Stimulated activated CD8-positive, alpha-beta memory T cell treated with anti-CD3 and anti-CD28 coated beads, Interleukin-4, amount 100 ng/mL, for 24 hours (primary cell): ENCODE data around the gene ZC3H13.
A peak's percentile ranks its signal among the peaks of the same experiment; 100 is the strongest.

ENCODE experiments used
- DNase-seq: peaks from one replicate; pipeline ENCODE4 v3.0.0-alpha.2; 2020; ENCODE audit warnings: low read depth

The ZC3H13 gene

GRCh38 chr13:45940061-45940460, 112.5 kb downstream of the ZC3H13 start:
- no peak for DNase-seq

- no peak for DNase-seq
These were observed 115.9 kb downstream of the ZC3H13 start for GRCh38 chr13:45936621-45937020.

- no peak for DNase-seq
These were observed 118.3 kb downstream of the ZC3H13 start for GRCh38 chr13:45934283-45934682.

GRCh38 chr13:45933203-45933908, 119.2 kb downstream of the ZC3H13 start:
- DNase-seq, result peak; percentile 4

GRCh38 chr13:45932676-45933075, 119.9 kb downstream of the ZC3H13 start:
- DNase-seq, result no peak

- DNase-seq, result no peak
These were observed 120.4 kb downstream of the ZC3H13 start for GRCh38 chr13:45932172-45932571.

GRCh38 chr13:45931211-45931610, 121.3 kb downstream of the ZC3H13 start:
- no peak for DNase-seq

- DNase-seq, result no peak
These were observed 122.4 kb downstream of the ZC3H13 start for GRCh38 chr13:45930177-45930576.

GRCh38 chr13:45928843-45929242, 123.7 kb downstream of the ZC3H13 start:
- no peak for DNase-seq

GRCh38 chr13:45928176-45928575, 124.4 kb downstream of the ZC3H13 start:
- DNase-seq, result no peak

GRCh38 chr13:45926741-45927140, 125.8 kb downstream of the ZC3H13 start:
- no peak for DNase-seq

GRCh38 chr13:45925151-45925550, 127.4 kb downstream of the ZC3H13 start:
- no peak for DNase-seq

- no peak for DNase-seq
These were observed 131.3 kb downstream of the ZC3H13 start for GRCh38 chr13:45921162-45921736.

GRCh38 chr13:45918597-45918996, 133.9 kb downstream of the ZC3H13 start:
- no peak for DNase-seq

GRCh38 chr13:45917019-45917418, 135.5 kb downstream of the ZC3H13 start:
- DNase-seq, result no peak

- DNase-seq, result no peak
These were observed 136.7 kb downstream of the ZC3H13 start for GRCh38 chr13:45915686-45916439.

GRCh38 chr13:45909673-45910072, 142.9 kb downstream of the ZC3H13 start:
- DNase-seq, result no peak

GRCh38 chr13:45909089-45909488, 143.5 kb downstream of the ZC3H13 start:
- no peak for DNase-seq

GRCh38 chr13:45907503-45907902, 145.0 kb downstream of the ZC3H13 start:
- no peak for DNase-seq
